GM12891 (cell line): ENCODE data around the gene HS6ST3.

Source experiments
- PAX5 ChIP-seq: IDR thresholded peaks from 2 replicates; pipeline ENCODE4 v1.6.1; 2011; ENCODE audit warnings: low read length, moderate library complexity, mild to moderate bottlenecking; ENCODE audit not compliant: insufficient read depth, severe bottlenecking
- POLR2A ChIP-seq: IDR thresholded peaks from 2 replicates; pipeline ENCODE4 v1.6.1; 2011; ENCODE audit warnings: low read depth, low read length, control low read depth
- POLR2AphosphoS5 ChIP-seq: IDR thresholded peaks from 2 replicates; pipeline ENCODE4 v1.6.1; 2011; ENCODE audit warnings: low read depth, low read length, control low read depth
- TAF1 ChIP-seq: IDR thresholded peaks from 2 replicates; pipeline ENCODE4 v1.6.1; 2011; ENCODE audit warnings: low read depth, low read length, control low read depth

DNA sequence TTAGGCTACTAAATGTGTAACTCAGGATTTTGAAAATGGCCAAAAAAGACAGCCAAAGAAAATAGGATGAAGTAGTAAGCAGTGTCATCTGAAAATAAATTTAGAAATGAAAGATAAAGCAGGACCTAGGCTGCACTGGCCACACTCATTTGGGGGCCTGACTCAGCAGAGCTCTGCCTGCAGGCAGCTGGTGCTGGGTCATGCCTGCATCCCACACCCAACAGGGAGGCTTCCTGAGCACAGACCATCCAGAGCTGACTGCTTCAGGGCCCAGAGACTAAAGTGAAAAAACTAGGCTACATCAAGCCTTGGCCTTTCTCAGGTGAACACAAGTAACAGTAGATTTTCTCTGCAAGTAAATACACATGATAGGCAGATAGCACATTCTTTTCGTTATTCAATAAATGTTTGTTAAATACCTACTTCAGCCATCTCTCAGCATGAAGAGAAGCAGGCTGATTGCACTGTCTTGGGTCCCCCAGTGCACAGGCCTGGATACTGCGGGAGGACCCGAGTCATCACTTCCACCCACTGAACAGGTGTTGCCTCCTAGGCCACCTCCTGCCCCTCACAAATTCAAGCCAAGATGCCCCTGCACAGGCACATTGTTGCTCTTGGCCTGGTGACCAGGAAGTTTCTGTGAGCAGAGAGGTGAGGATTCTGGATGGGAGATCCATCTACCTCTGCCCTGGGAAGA lies 620.4 kb downstream of the HS6ST3 start:
- TF ChIP-seq POLR2A = no peak
- TF ChIP-seq TAF1 = no peak
- TF ChIP-seq POLR2AphosphoS5 = no peak
- no peak for TF ChIP-seq PAX5
